Gastroesophageal sphincter (tissue), 3 donors: ENCODE results near the gene EFL1.

Source experiments
- POLR2AphosphoS5 ChIP-seq: sonication (generic); formaldehyde crosslinking; IDR thresholded peaks from one replicate; pipeline ENCODE4 v1.6.1; 2017; ENCODE audit warnings: antibody characterized with exemption
- TF ChIP-seq, protein P1 (sequence below), 4 experiments: fragments of 200-600 bp in 2 of 4; fragments of 450-650 bp in 2 of 4; sonication (generic) in 1 of 4; IDR thresholded peaks; one replicate each; pipeline ENCODE4 v1.5.1; 2017 to 2019; ENCODE audit warnings: antibody characterized with exemption in 4 of 4, mild to moderate bottlenecking in 2 of 4, moderate library complexity in 2 of 4

DNA sequence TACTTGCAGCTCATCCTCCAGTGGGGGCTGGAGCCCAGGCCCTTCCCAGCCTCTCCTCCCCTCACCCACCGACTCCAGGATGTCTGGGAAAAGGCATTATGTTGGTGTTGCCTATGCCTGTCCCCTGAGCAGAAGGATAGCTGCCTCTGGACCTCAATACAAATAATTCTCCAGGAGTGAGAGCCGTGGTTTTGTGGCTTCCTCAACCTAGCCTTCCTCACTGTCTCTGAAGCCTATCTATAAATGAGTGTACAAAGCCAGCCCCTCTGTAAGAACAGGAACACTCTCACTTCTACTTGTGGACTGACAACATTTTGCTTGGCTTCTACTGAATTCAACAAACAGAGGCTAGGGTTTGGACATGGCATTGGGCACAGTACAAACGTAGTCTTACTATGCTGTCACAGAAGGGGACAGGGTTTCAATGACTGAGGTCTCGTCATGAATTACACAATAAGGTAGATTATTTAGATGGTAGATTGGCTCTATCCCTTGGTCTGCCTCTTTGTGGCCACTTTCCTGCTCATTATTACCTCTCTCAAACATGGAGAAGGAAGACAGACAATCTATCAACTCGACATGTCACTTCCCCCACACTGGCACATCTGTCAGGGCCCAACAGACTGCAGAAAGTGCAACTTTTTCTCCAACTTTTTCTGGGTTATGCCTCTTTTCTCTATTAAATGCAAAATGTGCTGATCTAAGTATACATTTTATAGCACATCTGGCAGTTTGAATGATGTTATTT lies 134.0 kb downstream of the EFL1 start:
- no peak for TF ChIP-seq POLR2AphosphoS5
- TF ChIP-seq, protein P1, sequence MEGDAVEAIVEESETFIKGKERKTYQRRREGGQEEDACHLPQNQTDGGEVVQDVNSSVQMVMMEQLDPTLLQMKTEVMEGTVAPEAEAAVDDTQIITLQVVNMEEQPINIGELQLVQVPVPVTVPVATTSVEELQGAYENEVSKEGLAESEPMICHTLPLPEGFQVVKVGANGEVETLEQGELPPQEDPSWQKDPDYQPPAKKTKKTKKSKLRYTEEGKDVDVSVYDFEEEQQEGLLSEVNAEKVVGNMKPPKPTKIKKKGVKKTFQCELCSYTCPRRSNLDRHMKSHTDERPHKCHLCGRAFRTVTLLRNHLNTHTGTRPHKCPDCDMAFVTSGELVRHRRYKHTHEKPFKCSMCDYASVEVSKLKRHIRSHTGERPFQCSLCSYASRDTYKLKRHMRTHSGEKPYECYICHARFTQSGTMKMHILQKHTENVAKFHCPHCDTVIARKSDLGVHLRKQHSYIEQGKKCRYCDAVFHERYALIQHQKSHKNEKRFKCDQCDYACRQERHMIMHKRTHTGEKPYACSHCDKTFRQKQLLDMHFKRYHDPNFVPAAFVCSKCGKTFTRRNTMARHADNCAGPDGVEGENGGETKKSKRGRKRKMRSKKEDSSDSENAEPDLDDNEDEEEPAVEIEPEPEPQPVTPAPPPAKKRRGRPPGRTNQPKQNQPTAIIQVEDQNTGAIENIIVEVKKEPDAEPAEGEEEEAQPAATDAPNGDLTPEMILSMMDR (IDR thresholded peaks at IDR 0.05) = no peak
